ENCODE results near the gene CAD.

DNA sequence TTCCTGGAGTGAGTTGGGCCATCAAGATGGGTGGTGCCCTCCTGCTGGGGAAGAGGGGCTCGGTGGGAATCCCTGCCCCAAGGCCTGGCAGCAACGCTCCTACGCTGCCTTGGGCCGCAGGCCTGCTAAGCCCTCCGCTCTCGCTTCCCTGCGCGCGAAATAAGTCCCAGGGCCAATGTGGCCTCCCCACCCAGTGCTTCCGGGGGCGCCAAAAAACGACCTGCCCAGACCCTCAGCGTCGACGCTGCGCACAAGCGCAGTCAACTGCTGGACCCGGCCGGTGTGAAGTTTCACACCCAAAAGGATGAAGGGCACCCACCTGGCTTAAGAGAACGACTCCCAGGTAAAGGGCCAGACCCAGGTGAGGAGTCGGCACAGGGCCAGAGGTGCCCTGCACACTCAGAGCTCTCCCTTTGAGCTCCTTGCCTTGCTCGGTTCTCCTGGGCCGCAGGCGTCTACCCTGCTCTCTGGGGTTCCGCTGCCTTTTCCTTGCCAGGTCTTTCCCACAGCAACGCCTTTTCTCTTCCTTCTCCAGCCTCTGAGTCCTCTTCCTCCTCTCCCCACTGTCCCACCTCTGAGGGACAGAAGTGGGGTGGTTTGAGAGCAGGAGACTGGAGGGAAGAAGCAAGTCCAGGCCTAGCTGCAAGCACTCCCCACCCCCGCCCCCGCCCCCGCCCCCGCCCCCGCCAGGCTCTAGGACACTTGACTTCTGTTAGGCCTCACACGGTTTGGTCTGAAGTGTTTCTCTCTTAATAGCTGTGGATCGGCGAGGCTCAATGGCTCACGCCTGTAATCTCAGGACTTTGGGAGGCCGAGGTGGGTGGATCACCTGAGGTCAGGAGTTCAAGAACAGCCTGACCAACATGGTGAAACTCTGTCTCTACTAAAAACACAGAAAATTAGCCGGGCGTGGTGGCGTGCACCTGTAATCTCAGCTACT, 58.3 kb downstream of the CAD start, which contains the start of gene DNAJC5G:
- TF ChIP-seq, protein P1, sequence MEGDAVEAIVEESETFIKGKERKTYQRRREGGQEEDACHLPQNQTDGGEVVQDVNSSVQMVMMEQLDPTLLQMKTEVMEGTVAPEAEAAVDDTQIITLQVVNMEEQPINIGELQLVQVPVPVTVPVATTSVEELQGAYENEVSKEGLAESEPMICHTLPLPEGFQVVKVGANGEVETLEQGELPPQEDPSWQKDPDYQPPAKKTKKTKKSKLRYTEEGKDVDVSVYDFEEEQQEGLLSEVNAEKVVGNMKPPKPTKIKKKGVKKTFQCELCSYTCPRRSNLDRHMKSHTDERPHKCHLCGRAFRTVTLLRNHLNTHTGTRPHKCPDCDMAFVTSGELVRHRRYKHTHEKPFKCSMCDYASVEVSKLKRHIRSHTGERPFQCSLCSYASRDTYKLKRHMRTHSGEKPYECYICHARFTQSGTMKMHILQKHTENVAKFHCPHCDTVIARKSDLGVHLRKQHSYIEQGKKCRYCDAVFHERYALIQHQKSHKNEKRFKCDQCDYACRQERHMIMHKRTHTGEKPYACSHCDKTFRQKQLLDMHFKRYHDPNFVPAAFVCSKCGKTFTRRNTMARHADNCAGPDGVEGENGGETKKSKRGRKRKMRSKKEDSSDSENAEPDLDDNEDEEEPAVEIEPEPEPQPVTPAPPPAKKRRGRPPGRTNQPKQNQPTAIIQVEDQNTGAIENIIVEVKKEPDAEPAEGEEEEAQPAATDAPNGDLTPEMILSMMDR (conservative IDR thresholded peaks at IDR 0.05 in 1 of 2, IDR thresholded peaks at IDR 0.05 in 1 of 2; ENCODE audit: extremely low read depth in 1 of 2, insufficient read depth in 1 of 2, low read depth in 1 of 2, low read length in 2 of 2): no peak
- no peak for TF ChIP-seq EZH2 (IDR thresholded peaks at IDR 0.05; ENCODE audit: borderline replicate concordance, low read length)

Measured in mammary epithelial cell (primary cell).